K562 (cell line): ENCODE data around the gene DGCR8. TPM values are rescaled to one million over a fixed set of nuclear protein-coding genes. Genes with fewer than 3 reads are reported as not detected.

Experiments
- ATF1 ChIP-seq, 2 experiments: fragments of 450-650 bp in 1 of 2; IDR thresholded peaks; 2 replicates each; pipeline ENCODE4 v1.6.1; 2016; ENCODE audit warnings: missing compliant biosample characterization in 1 of 2, missing genetic modification characterization in 1 of 2
- BDP1 ChIP-seq: IDR thresholded peaks from 3 replicates; pipeline ENCODE4 v1.6.1; 2011; ENCODE audit not compliant: insufficient read length, insufficient read depth
- EWSR1 ChIP-seq: fragments of 450-650 bp; IDR thresholded peaks from 2 replicates; pipeline ENCODE4 v1.6.1; 2018; ENCODE audit warnings: borderline replicate concordance, mild to moderate bottlenecking, low read depth, moderate library complexity; ENCODE audit not compliant: partially characterized antibody
- EZH2 ChIP-seq: IDR thresholded peaks from 2 replicates; pipeline ENCODE4 v1.6.1; 2012; ENCODE audit warnings: low read depth, mild to moderate bottlenecking, inconsistent platforms, low read length, borderline replicate concordance
- FIP1L1 ChIP-seq: fragments of 200-400 bp; formaldehyde crosslinking; IDR thresholded peaks from 2 replicates; pipeline ENCODE4 v1.6.1; 2018; ENCODE audit warnings: mild to moderate bottlenecking, low read depth, low read length; ENCODE audit not compliant: poor library complexity, severe bottlenecking
- HDAC3 ChIP-seq: fragments of 450-650 bp; IDR thresholded peaks from 2 replicates; pipeline ENCODE4 v1.6.1; 2018; ENCODE audit warnings: borderline replicate concordance, mild to moderate bottlenecking, moderate library complexity; ENCODE audit not compliant: partially characterized antibody
- KLF10 ChIP-seq: fragments of 250-450 bp; sonication (Bioruptor Pico); IDR thresholded peaks from 2 replicates; pipeline ENCODE4 v1.6.1; 2021; ENCODE audit warnings: matching md5 sums
- KLF6 ChIP-seq: fragments of 250-450 bp; sonication (Bioruptor Pico); IDR thresholded peaks from 2 replicates; pipeline ENCODE4 v1.4.0; 2020; ENCODE audit warnings: mild to moderate bottlenecking, moderate library complexity, borderline replicate concordance
- OTX1 ChIP-seq: fragments of 450-650 bp; formaldehyde crosslinking; IDR thresholded peaks from 2 replicates; pipeline ENCODE4 v1.4.0; 2022; ENCODE audit warnings: mild to moderate bottlenecking
- RBM39 ChIP-seq: fragments of 200-400 bp; formaldehyde crosslinking; optimal IDR thresholded peaks from 2 replicates; pipeline ENCODE3; 2018; ENCODE audit warnings: low read depth, low read length
- SMAD2 ChIP-seq: fragments of 150-350 bp; IDR thresholded peaks from 2 replicates; pipeline ENCODE4 v1.6.1; 2014; ENCODE audit warnings: low read depth, mild to moderate bottlenecking, low read length
- SMC3 ChIP-seq: conservative IDR thresholded peaks from 2 replicates; pipeline ENCODE4 v1.6.1; 2011; ENCODE audit warnings: low read depth, low read length, improper control_type of control experiment; ENCODE audit not compliant: insufficient read depth
- ZBTB1 ChIP-seq: sonication (generic); formaldehyde crosslinking; IDR thresholded peaks from 2 replicates; pipeline ENCODE4 v1.8.1; 2023; ENCODE audit warnings: missing genetic modification reagents, low read depth, mild to moderate bottlenecking, borderline replicate concordance
- ZNF121 ChIP-seq: sonication (generic); formaldehyde crosslinking; conservative IDR thresholded peaks from 2 replicates; pipeline ENCODE4 v1.8.0; 2022; ENCODE audit warnings: missing genetic modification reagents
- ZNF165 ChIP-seq: fragments of 250-450 bp; sonication (Bioruptor Pico); IDR thresholded peaks from 2 replicates; pipeline ENCODE4 v1.4.0; 2020; ENCODE audit warnings: borderline replicate concordance
- ZNF184 ChIP-seq: sonication (generic); formaldehyde crosslinking; IDR thresholded peaks from 2 replicates; pipeline ENCODE4 v1.5.0; 2020; ENCODE audit warnings: missing genetic modification reagents
- ZNF263 ChIP-seq: sonication (generic); formaldehyde crosslinking; IDR thresholded peaks from 2 replicates; pipeline ENCODE4 v1.8.0; 2022; ENCODE audit warnings: mild to moderate bottlenecking, missing genetic modification reagents, borderline replicate concordance
- ZNF324 ChIP-seq: fragments of 250-450 bp; sonication (Bioruptor Pico); IDR thresholded peaks from 2 replicates; pipeline ENCODE4 v1.4.0; 2020; ENCODE audit warnings: mild to moderate bottlenecking
- ZNF41 ChIP-seq: fragments of 250-450 bp; sonication (Bioruptor Pico); conservative IDR thresholded peaks from 2 replicates; pipeline ENCODE4 v1.4.0; 2020; ENCODE audit warnings: mild to moderate bottlenecking
- ZNF57 ChIP-seq: fragments of 450-650 bp; formaldehyde crosslinking; IDR thresholded peaks from 2 replicates; pipeline ENCODE4 v1.4.0; 2020; ENCODE audit warnings: mild to moderate bottlenecking, moderate library complexity
- ZNF766 ChIP-seq: fragments of 200-800 bp; sonication (Bioruptor generic); conservative IDR thresholded peaks from 2 replicates; pipeline ENCODE4 v1.6.1; 2016; ENCODE audit warnings: missing genetic modification characterization, missing compliant biosample characterization
- polyA plus RNA-seq, 8 experiments: library from polyadenylated mRNA; depleted of rRNA in 4 of 8; stranded (reverse) in 5 of 8; unstranded in 3 of 8; fragments of >200 nt; fragmentation: Nextera tagmentation in 2 of 8; fragmentation: Illumina TruSeq in 1 of 8; extraction: Ambion mirVana in 2 of 8; extraction: Trizol in 1 of 8; gene quantifications; 2 replicates each; pipeline versions ENCODE4 v1.2.1 to v1.2.3, GENCODE V29; 2011 to 2014; ENCODE audit warnings: inconsistent platforms in 1 of 8, missing spikeins in 1 of 8
- total RNA-seq, 7 experiments: library from RNA; depleted of rRNA in 6 of 7; stranded (reverse); fragments of >200 nt in 6 of 7; fragmentation: Illumina TruSeq in 2 of 7; extraction: Trizol in 2 of 7; gene quantifications; 2 replicates each; pipeline versions ENCODE4 v1.2.1 to v1.2.3, GENCODE V29; 2011 to 2021; ENCODE audit warnings: low replicate concordance in 1 of 7
- TF ChIP-seq, protein P1 (sequence below): fragments of 450-650 bp; IDR thresholded peaks from 2 replicates; pipeline ENCODE4 v1.7.1; 2018; ENCODE audit warnings: mild to moderate bottlenecking, low read depth; ENCODE audit not compliant: partially characterized antibody
- TF ChIP-seq, protein P2 (sequence below): fragments of 250-450 bp; sonication (Bioruptor Pico); IDR thresholded peaks from 2 replicates; pipeline ENCODE4 v1.8.0; 2022; ENCODE audit warnings: moderate library complexity, mild to moderate bottlenecking, inconsistent platforms

Gene DGCR8
- total and polyA plus RNA-seq, 9 of the 15 experiments (the other 6 are each of a cell fraction or from before 2014, with no cell fraction given) = 5.9 to 144 (median 80.1) TPM

DNA sequence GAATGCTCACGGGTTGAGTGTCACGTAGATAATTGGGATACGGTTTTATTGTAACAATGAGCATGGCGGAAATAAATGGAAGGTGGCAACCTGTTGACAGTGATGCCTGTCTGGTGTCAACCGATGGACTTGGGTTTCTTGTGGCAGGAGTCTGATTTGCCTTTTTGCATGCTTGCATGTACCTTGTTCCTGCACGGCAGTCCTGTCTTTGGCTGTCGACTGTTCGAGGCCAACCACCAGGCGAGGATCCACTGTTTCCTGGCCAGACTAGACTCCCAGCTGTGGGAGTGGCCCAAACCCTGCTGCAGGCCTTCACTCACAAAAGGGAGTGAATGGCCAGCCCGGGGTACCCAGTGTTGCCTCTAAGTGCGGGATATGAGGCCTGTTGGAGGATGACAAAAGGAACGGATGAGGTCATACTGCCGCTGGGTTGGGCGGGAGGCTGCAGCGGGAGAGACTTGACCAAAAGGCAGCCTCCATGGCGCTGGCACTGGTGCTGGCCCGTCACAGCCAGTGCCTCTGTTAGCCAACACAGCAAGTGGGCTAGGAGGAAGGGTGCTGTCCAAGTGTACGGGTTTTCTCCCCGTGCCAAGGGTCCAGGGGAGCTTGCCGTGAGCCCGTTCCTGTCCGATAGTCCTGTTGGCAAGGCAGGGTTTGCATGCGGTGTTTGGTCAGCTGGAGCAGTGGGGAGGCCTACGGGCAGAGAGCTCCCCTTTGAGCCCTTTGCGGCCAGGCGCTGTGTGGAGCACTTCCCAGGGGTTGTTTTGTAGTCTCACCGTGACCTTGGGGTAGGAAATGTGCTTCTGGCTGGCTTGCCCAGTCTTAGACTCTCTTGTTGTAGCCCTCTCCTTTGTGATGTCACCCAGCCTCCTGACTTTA, 974 bp downstream of the DGCR8 start (continued):
- TF ChIP-seq SMC3 (0 out of 2 replicates have a peak, but pooled peaks have one; percentile 9), BDP1 (no peak), EWSR1 (no peak), ZNF41 (peak; percentile 70; the same call in 1 of the 2 replicates), HDAC3 (no peak), ZNF165 (CRISPR knock-in tag) (peak; percentile 1; the same call in 1 of the 2 replicates), EZH2 (peak; percentile 76; the same call in 1 of the 2 replicates), FIP1L1 (no peak), KLF6 (0 out of 2 replicates have a peak, but pooled peaks have one; percentile 9), ZNF766 (CRISPR knock-in tag) (no peak), ZNF263 (no peak), KLF10 (no peak), SMAD2 (peak; percentile 44; the same call in 1 of the 2 replicates), OTX1 (CRISPR knock-in tag) (peak; percentile 90), ZNF57 (CRISPR knock-in tag) (peak; percentile 60; the same call in 1 of the 2 replicates), ZNF324 (CRISPR knock-in tag) (peak; percentile 55), RBM39 (peak; percentile 91), ZBTB1 (CRISPR knock-in tag) (no peak), ZNF121 (CRISPR knock-in tag) (no peak), ZNF184 (CRISPR knock-in tag) (no peak), ATF1 (CRISPR knock-in tag; IDR thresholded peaks at IDR 0.05) (no peak), ATF1 (tag; IDR thresholded peaks at IDR 0.05) (peak; percentile 88)
- TF ChIP-seq, protein P1, sequence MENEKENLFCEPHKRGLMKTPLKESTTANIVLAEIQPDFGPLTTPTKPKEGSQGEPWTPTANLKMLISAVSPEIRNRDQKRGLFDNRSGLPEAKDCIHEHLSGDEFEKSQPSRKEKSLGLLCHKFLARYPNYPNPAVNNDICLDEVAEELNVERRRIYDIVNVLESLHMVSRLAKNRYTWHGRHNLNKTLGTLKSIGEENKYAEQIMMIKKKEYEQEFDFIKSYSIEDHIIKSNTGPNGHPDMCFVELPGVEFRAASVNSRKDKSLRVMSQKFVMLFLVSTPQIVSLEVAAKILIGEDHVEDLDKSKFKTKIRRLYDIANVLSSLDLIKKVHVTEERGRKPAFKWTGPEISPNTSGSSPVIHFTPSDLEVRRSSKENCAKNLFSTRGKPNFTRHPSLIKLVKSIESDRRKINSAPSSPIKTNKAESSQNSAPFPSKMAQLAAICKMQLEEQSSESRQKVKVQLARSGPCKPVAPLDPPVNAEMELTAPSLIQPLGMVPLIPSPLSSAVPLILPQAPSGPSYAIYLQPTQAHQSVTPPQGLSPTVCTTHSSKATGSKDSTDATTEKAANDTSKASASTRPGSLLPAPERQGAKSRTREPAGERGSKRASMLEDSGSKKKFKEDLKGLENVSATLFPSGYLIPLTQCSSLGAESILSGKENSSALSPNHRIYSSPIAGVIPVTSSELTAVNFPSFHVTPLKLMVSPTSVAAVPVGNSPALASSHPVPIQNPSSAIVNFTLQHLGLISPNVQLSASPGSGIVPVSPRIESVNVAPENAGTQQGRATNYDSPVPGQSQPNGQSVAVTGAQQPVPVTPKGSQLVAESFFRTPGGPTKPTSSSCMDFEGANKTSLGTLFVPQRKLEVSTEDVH = no peak
- TF ChIP-seq, protein P2, sequence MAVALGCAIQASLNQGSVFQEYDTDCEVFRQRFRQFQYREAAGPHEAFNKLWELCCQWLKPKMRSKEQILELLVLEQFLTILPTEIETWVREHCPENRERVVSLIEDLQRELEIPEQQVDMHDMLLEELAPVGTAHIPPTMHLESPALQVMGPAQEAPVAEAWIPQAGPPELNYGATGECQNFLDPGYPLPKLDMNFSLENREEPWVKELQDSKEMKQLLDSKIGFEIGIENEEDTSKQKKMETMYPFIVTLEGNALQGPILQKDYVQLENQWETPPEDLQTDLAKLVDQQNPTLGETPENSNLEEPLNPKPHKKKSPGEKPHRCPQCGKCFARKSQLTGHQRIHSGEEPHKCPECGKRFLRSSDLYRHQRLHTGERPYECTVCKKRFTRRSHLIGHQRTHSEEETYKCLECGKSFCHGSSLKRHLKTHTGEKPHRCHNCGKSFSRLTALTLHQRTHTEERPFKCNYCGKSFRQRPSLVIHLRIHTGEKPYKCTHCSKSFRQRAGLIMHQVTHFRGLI (CRISPR knock-in tag) = 0 out of 2 replicates have a peak, but pooled peaks have one; percentile 11
